Astrocyte of the spinal cord (primary cell): Measurements from ENCODE around the gene HDAC4.

Source experiments
- DNase-seq: peaks from one replicate; pipeline ENCODE4 v3.0.0; 2011; ENCODE audit warnings: low read depth, low spot score
- H3K4me3 ChIP-seq: 2 replicates; pipeline ENCODE4 v1.5.1; 2011; ENCODE audit warnings: low read depth, mild to moderate bottlenecking, low read length, moderate library complexity
- CTCF ChIP-seq: IDR thresholded peaks from 2 replicates; pipeline ENCODE4 v1.5.1; 2012; ENCODE audit warnings: low read depth, mild to moderate bottlenecking, low read length, inconsistent platforms
- in situ Hi-C: cut with HindIII; loops from 2 replicates; pipeline ENCODE4 v1.10.0; 2017; ENCODE audit warnings: low sequenced_read_pairs

HDAC4 gene

GRCh38 chr2:239290618-239291474 is 110.0 kb downstream of the HDAC4 start:
- peak; percentile 46 for TF ChIP-seq CTCF
- H3K4me3 ChIP-seq, result no peak overlapping the region
- DNase-seq, result peak; percentile 72
- in situ Hi-C loops, result no loop called here

- H3K4me3 ChIP-seq, result no peak overlapping the region
- in situ Hi-C loops, result no loop called here
- DNase-seq, result no peak
- no peak for TF ChIP-seq CTCF
Observed at GRCh38 chr2:239289545-239289944, 111.3 kb downstream of the HDAC4 start.

- in situ Hi-C loops, result no loop called here
- no peak for TF ChIP-seq CTCF
- no peak overlapping the region for H3K4me3 ChIP-seq
- DNase-seq, result no peak
Observed at GRCh38 chr2:239288951-239289511, 111.8 kb downstream of the HDAC4 start.

GRCh38 chr2:239288237-239288636 is 112.6 kb downstream of the HDAC4 start:
- in situ Hi-C loops, result no loop called here
- H3K4me3 ChIP-seq, result no peak overlapping the region
- DNase-seq, result no peak
- no peak for TF ChIP-seq CTCF

- in situ Hi-C loops, result no loop called here
- TF ChIP-seq CTCF, result no peak
- DNase-seq, result no peak
- no peak overlapping the region for H3K4me3 ChIP-seq
Observed at GRCh38 chr2:239287461-239287860, 113.4 kb downstream of the HDAC4 start.

- DNase-seq, result no peak
- in situ Hi-C loops, result no loop called here
- TF ChIP-seq CTCF, result no peak
Observed at GRCh38 chr2:239286901-239287300, 113.9 kb downstream of the HDAC4 start.

More at GRCh38 chr2:239286901-239287300, 113.9 kb downstream of the HDAC4 start:
- H3K4me3 ChIP-seq, result no peak overlapping the region
